Activated naive CD8-positive, alpha-beta T cell treated with anti-CD3 and anti-CD28 coated beads, Interleukin-2, amount 50 U/mL, for 24 hours (primary cell): ENCODE measurements around the gene SPTBN2.

ENCODE experiments used
- ATAC-seq: fragments of 150-1000 bp; cut with Tn5 transposase; one replicate; pipeline ENCODE4 v1.10.0; 2021
- DNase-seq: peaks from one replicate; pipeline ENCODE4 v3.0.0; 2021
- H3K27ac Mint-ChIP-seq: one replicate; pipeline ENCODE4 v1.8.0; 2021; ENCODE audit warnings: mild to moderate bottlenecking, mixed read lengths
- H3K27me3 Mint-ChIP-seq: one replicate; pipeline ENCODE4 v1.8.0; 2021; ENCODE audit warnings: mixed read lengths
- H3K36me3 Mint-ChIP-seq: one replicate; pipeline ENCODE4 v1.8.0; 2021; ENCODE audit warnings: low read depth, mixed read lengths
- H3K4me1 Mint-ChIP-seq: one replicate; pipeline ENCODE4 v1.8.0; 2021; ENCODE audit warnings: mixed read lengths
- H3K4me3 Mint-ChIP-seq: one replicate; pipeline ENCODE4 v1.8.0; 2021; ENCODE audit warnings: mild to moderate bottlenecking, moderate library complexity, mixed read lengths
- H3K9me3 Mint-ChIP-seq: one replicate; pipeline ENCODE4 v1.8.0; 2021; ENCODE audit warnings: mixed read lengths

SPTBN2 gene

GRCh38 chr11:66700742-66701141 lies 28.3 kb downstream of the SPTBN2 start:
- H3K4me1 Mint-ChIP-seq: peaks cover 6% of the 10 kb centered on the region
- H3K4me3 Mint-ChIP-seq: no peak overlapping the region
- no peaks in the 10 kb centered on the region for H3K27me3 Mint-ChIP-seq
- no peaks in the 10 kb centered on the region for H3K9me3 Mint-ChIP-seq
- no peak overlapping the region for H3K27ac Mint-ChIP-seq
- DNase-seq: no peak
- no peak for ATAC-seq
- no peaks in the 10 kb centered on the region for H3K36me3 Mint-ChIP-seq

GRCh38 chr11:66700337-66700736 lies 28.7 kb downstream of the SPTBN2 start:
- DNase-seq: no peak
- H3K36me3 Mint-ChIP-seq: no peaks in the 10 kb centered on the region
- no peak overlapping the region for H3K27ac Mint-ChIP-seq
- no peak for ATAC-seq
- no peaks in the 10 kb centered on the region for H3K27me3 Mint-ChIP-seq
- H3K4me3 Mint-ChIP-seq: no peak overlapping the region
- H3K9me3 Mint-ChIP-seq: no peaks in the 10 kb centered on the region
- H3K4me1 Mint-ChIP-seq: peaks cover 6% of the 10 kb centered on the region

GRCh38 chr11:66698491-66698890 lies 30.5 kb downstream of the SPTBN2 start:
- no peak overlapping the region for H3K27ac Mint-ChIP-seq
- peaks cover 6% of the 10 kb centered on the region for H3K4me1 Mint-ChIP-seq
- DNase-seq (no peak), ATAC-seq (no peak)
- no peak overlapping the region for H3K4me3 Mint-ChIP-seq
- H3K27me3 Mint-ChIP-seq: no peaks in the 10 kb centered on the region
- H3K9me3 Mint-ChIP-seq: no peaks in the 10 kb centered on the region
- no peaks in the 10 kb centered on the region for H3K36me3 Mint-ChIP-seq

- Mint-ChIP-seq H3K27me3 (no peaks in the 10 kb centered on the region), H3K27ac (no peak overlapping the region), H3K4me1 (peaks cover 6% of the 10 kb centered on the region), H3K36me3 (no peaks in the 10 kb centered on the region), H3K4me3 (no peak overlapping the region), H3K9me3 (no peaks in the 10 kb centered on the region)
- ATAC-seq (no peak), DNase-seq (no peak)
Observed at GRCh38 chr11:66697988-66698387, 31.0 kb downstream of the SPTBN2 start.

- ATAC-seq (no peak), DNase-seq (no peak)
- Mint-ChIP-seq H3K27ac (no peak overlapping the region), H3K9me3 (no peaks in the 10 kb centered on the region), H3K27me3 (no peaks in the 10 kb centered on the region), H3K4me1 (peaks cover under 1% of the 10 kb centered on the region), H3K36me3 (no peaks in the 10 kb centered on the region), H3K4me3 (no peak overlapping the region)
Observed at GRCh38 chr11:66696146-66696545, 32.9 kb downstream of the SPTBN2 start.

- Mint-ChIP-seq H3K9me3 (no peaks in the 10 kb centered on the region), H3K36me3 (no peaks in the 10 kb centered on the region), H3K27ac (no peak overlapping the region), H3K27me3 (no peaks in the 10 kb centered on the region), H3K4me1 (no peaks in the 10 kb centered on the region), H3K4me3 (no peak overlapping the region)
- DNase-seq (peak; percentile 86), ATAC-seq (peak; percentile 83)
Observed at GRCh38 chr11:66694732-66695207, 34.2 kb downstream of the SPTBN2 start.

- H3K27ac Mint-ChIP-seq: no peak overlapping the region
- H3K36me3 Mint-ChIP-seq: no peaks in the 10 kb centered on the region
- H3K9me3 Mint-ChIP-seq: no peaks in the 10 kb centered on the region
Observed at GRCh38 chr11:66694056-66694410, 35.0 kb downstream of the SPTBN2 start.

GRCh38 chr11:66693356-66694055 lies 35.5 kb downstream of the SPTBN2 start:
- no peaks in the 10 kb centered on the region for H3K9me3 Mint-ChIP-seq
- H3K27ac Mint-ChIP-seq: no peak overlapping the region
- no peak overlapping the region for H3K4me3 Mint-ChIP-seq
- no peaks in the 10 kb centered on the region for H3K4me1 Mint-ChIP-seq
- no peak for ATAC-seq
- H3K27me3 Mint-ChIP-seq: no peaks in the 10 kb centered on the region
- H3K36me3 Mint-ChIP-seq: no peaks in the 10 kb centered on the region
- DNase-seq: no peak

More at GRCh38 chr11:66694056-66694410, 35.0 kb downstream of the SPTBN2 start:
- no peaks in the 10 kb centered on the region for H3K4me1 Mint-ChIP-seq
- ATAC-seq (no peak), DNase-seq (no peak)
- H3K27me3 Mint-ChIP-seq: no peaks in the 10 kb centered on the region
- no peak overlapping the region for H3K4me3 Mint-ChIP-seq

- DNase-seq (no peak), ATAC-seq (no peak)
- H3K36me3 Mint-ChIP-seq: no peaks in the 10 kb centered on the region
- H3K4me3 Mint-ChIP-seq: no peak overlapping the region
- H3K9me3 Mint-ChIP-seq: no peaks in the 10 kb centered on the region
- H3K27ac Mint-ChIP-seq: no peak overlapping the region
- H3K27me3 Mint-ChIP-seq: no peaks in the 10 kb centered on the region
- no peaks in the 10 kb centered on the region for H3K4me1 Mint-ChIP-seq
Observed at GRCh38 chr11:66692871-66693331, 36.1 kb downstream of the SPTBN2 start.

GRCh38 chr11:66692446-66692845 lies 36.6 kb downstream of the SPTBN2 start:
- no peaks in the 10 kb centered on the region for H3K36me3 Mint-ChIP-seq
- DNase-seq: no peak
- no peak overlapping the region for H3K27ac Mint-ChIP-seq
- H3K9me3 Mint-ChIP-seq: no peaks in the 10 kb centered on the region
- H3K4me1 Mint-ChIP-seq: no peaks in the 10 kb centered on the region
- ATAC-seq: no peak
- H3K27me3 Mint-ChIP-seq: no peaks in the 10 kb centered on the region
- H3K4me3 Mint-ChIP-seq: no peak overlapping the region

- Mint-ChIP-seq H3K36me3 (no peaks in the 10 kb centered on the region), H3K27me3 (no peaks in the 10 kb centered on the region), H3K9me3 (no peaks in the 10 kb centered on the region), H3K4me3 (no peak overlapping the region), H3K27ac (no peak overlapping the region), H3K4me1 (no peaks in the 10 kb centered on the region)
- DNase-seq: no peak
- no peak for ATAC-seq
Observed at GRCh38 chr11:66691311-66691980, 37.6 kb downstream of the SPTBN2 start.

- no peaks in the 10 kb centered on the region for H3K36me3 Mint-ChIP-seq
- H3K9me3 Mint-ChIP-seq: no peaks in the 10 kb centered on the region
- ATAC-seq: no peak
- no peak overlapping the region for H3K4me3 Mint-ChIP-seq
- H3K4me1 Mint-ChIP-seq: no peaks in the 10 kb centered on the region
- H3K27ac Mint-ChIP-seq: no peak overlapping the region
- DNase-seq: no peak
- H3K27me3 Mint-ChIP-seq: no peaks in the 10 kb centered on the region
Observed at GRCh38 chr11:66689661-66690590, 39.1 kb downstream of the SPTBN2 start.

- DNase-seq (no peak), ATAC-seq (no peak)
- H3K4me1 Mint-ChIP-seq: no peaks in the 10 kb centered on the region
- H3K27ac Mint-ChIP-seq: no peak overlapping the region
- no peaks in the 10 kb centered on the region for H3K27me3 Mint-ChIP-seq
- no peaks in the 10 kb centered on the region for H3K9me3 Mint-ChIP-seq
- no peak overlapping the region for H3K4me3 Mint-ChIP-seq
- H3K36me3 Mint-ChIP-seq: no peaks in the 10 kb centered on the region
Observed at GRCh38 chr11:66688561-66689534, 40.2 kb downstream of the SPTBN2 start.

- Mint-ChIP-seq H3K27me3 (no peaks in the 10 kb centered on the region), H3K9me3 (no peaks in the 10 kb centered on the region), H3K4me3 (no peak overlapping the region), H3K27ac (no peak overlapping the region), H3K4me1 (no peaks in the 10 kb centered on the region), H3K36me3 (no peaks in the 10 kb centered on the region)
- DNase-seq: no peak
- no peak for ATAC-seq
Observed at GRCh38 chr11:66687831-66688281, 41.2 kb downstream of the SPTBN2 start.
